HG03342 (cell line): ENCODE data around the gene MTM1.

Experiments used
- ATAC-seq: cut with Tn5 transposase; IDR thresholded peaks from one replicate; pipeline ENCODE4 v1.9.1; 2021; ENCODE audit warnings: mild to moderate bottlenecking, moderate library complexity; ENCODE audit not compliant: unreplicated experiment

The MTM1 gene

GRCh38 chrX:150701377-150701776 is 133.0 kb downstream of the MTM1 start:
- no peak for ATAC-seq

- no peak for ATAC-seq
Measured at GRCh38 chrX:150702966-150703694, 134.7 kb downstream of the MTM1 start.

DNA sequence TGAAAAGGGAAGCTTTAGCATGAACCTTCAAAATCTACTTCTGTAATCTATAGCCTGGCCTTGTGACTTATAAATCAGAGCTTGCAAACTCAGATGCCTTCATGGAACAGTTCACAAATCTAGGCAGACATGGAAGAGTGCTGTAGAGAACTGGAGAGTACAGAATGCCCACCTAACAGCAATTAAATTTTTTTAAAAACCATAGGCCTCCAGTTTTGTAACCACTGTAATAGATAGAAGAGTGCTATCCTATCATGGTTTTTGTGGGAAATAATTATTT is 135.2 kb downstream of the MTM1 start:
- ATAC-seq = no peak

GRCh38 chrX:150704030-150704613 is 135.7 kb downstream of the MTM1 start:
- ATAC-seq = no peak

DNA sequence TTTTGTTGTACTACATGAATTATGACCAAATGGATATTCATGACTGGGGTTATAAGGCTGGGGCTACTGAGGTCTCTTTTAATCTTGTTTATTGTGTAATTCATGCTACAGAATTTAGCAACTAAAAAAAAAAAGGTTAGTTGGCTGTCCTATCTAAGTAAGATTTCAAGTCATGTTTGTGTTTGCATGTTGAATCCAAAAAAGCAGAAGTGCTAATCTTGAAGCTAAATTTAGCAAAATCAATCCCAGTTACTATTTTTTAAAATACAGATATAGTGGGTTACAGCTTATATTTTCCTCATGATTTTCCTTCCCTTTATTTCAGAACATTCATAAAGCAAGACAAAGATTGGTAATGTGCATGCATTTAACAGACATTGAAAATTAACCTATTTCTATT is 144.2 kb downstream of the MTM1 start:
- ATAC-seq = no peak

DNA sequence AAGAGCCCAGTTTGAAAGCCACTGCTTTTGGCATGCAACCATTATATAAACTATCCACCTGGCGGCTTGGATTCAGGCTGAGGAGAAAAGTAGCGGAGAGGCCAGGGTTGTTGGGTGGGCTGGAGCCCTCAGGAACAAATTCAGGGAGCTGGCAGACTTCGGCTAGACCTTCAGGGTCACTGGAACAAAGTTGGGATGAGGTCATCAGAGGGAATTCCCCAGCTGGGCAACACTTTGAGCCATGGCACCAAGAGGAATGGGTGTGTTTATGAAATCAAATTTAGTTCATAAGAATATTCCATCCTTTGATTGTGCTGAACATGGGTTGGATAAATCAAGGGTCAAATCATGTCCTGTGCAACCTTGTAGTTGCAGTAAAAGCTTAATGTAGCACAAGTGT is 146.8 kb downstream of the MTM1 start:
- no peak for ATAC-seq

GRCh38 chrX:150719621-150720020 is 151.2 kb downstream of the MTM1 start:
- ATAC-seq = no peak
